Neural cell (in vitro differentiated cells): ENCODE results near the gene GNAQ. TPM values are rescaled to one million over a fixed set of nuclear protein-coding genes. Genes with fewer than 3 reads are reported as not detected.

Source experiments
- H2AFZ ChIP-seq: fragments of 200-600, 300-800 bp; sonication (generic), shearing (Covaris generic); 2 replicates; pipeline ENCODE4 v1.6.0; 2014; ENCODE audit warnings: low read depth, mild to moderate bottlenecking, antibody characterized with exemption, low read length, moderate library complexity
- H3F3A ChIP-seq: fragments of 200-600 bp; shearing (Covaris generic); 2 replicates; pipeline ENCODE4 v1.6.1; 2016; ENCODE audit warnings: mild to moderate bottlenecking, moderate library complexity, mixed read lengths, antibody characterized with exemption, low read length; ENCODE audit not compliant: insufficient read depth, poor library complexity, severe bottlenecking
- H3K27ac ChIP-seq: fragments of 200-600, 300-800 bp; sonication (generic), shearing (Covaris generic); 2 replicates; pipeline ENCODE4 v1.5.1; 2014; ENCODE audit warnings: mild to moderate bottlenecking, low read length, moderate library complexity
- H3K27me3 ChIP-seq: fragments of 300-800, 200-600 bp; sonication (generic), shearing (Covaris generic); 2 replicates; pipeline ENCODE4 v1.6.0; 2014; ENCODE audit warnings: mild to moderate bottlenecking, low read depth, low read length, moderate library complexity; ENCODE audit not compliant: insufficient read depth
- H3K36me3 ChIP-seq: fragments of 300-800, 200-600 bp; sonication (generic), shearing (Covaris generic); 2 replicates; pipeline ENCODE4 v1.5.1; 2014; ENCODE audit warnings: mild to moderate bottlenecking, antibody characterized with exemption, low read length, moderate library complexity; ENCODE audit not compliant: insufficient read depth
- H3K4me2 ChIP-seq: fragments of 300-800, 200-600 bp; sonication (generic), shearing (Covaris generic); 2 replicates; pipeline ENCODE4 v1.6.0; 2014; ENCODE audit warnings: mild to moderate bottlenecking, low read length
- H3K4me3 ChIP-seq: fragments of 300-800, 200-600 bp; sonication (generic), shearing (Covaris generic); 2 replicates; pipeline ENCODE4 v1.5.1; 2014; ENCODE audit warnings: mild to moderate bottlenecking, low read length, moderate library complexity
- H3K79me2 ChIP-seq: fragments of 200-600 bp; shearing (Covaris generic); replicated peaks from 2 replicates; pipeline ENCODE4 v1.6.0; 2014; ENCODE audit warnings: mild to moderate bottlenecking, low read length, moderate library complexity; ENCODE audit not compliant: insufficient read depth
- H3K9ac ChIP-seq: fragments of 300-800, 200-600 bp; sonication (generic), shearing (Covaris generic); 2 replicates; pipeline ENCODE4 v1.6.1; 2016; ENCODE audit warnings: mild to moderate bottlenecking, low read length, mixed read lengths
- H3K9me2 ChIP-seq: fragments of 200-600 bp; shearing (Covaris generic); 2 replicates; pipeline ENCODE4 v1.6.1; 2016; ENCODE audit warnings: mild to moderate bottlenecking, low read length, mixed read lengths; ENCODE audit not compliant: insufficient read depth
- H3K9me3 ChIP-seq: fragments of 200-600, 300-800 bp; sonication (generic), shearing (Covaris generic); 2 replicates; pipeline ENCODE4 v1.6.1; 2016; ENCODE audit warnings: mild to moderate bottlenecking, mixed run types, low read length, moderate library complexity, mixed read lengths
- H4K20me1 ChIP-seq: fragments of 200-600 bp; shearing (Covaris generic); 2 replicates; pipeline ENCODE4 v1.6.1; 2016; ENCODE audit warnings: mild to moderate bottlenecking, mixed run types; ENCODE audit not compliant: insufficient read depth
- CTCF ChIP-seq: fragments of 450-650 bp; IDR thresholded peaks from 2 replicates; pipeline ENCODE4 v1.5.1; 2014; ENCODE audit warnings: antibody characterized with exemption, mild to moderate bottlenecking, moderate library complexity; ENCODE audit not compliant: poor library complexity, severe bottlenecking
- EP300 ChIP-seq: fragments of 450-650 bp; conservative IDR thresholded peaks from 2 replicates; pipeline ENCODE4 v1.6.1; 2014; ENCODE audit warnings: antibody characterized with exemption, mild to moderate bottlenecking, moderate library complexity; ENCODE audit not compliant: poor library complexity, severe bottlenecking
- EZH2 ChIP-seq: fragments of 200-600, 300-800 bp; shearing (Covaris generic), sonication (generic); IDR thresholded peaks from 2 replicates; pipeline ENCODE4 v1.6.1; 2014; ENCODE audit warnings: antibody characterized with exemption, low read length, borderline replicate concordance, mild to moderate bottlenecking; ENCODE audit not compliant: insufficient read depth, poor library complexity, severe bottlenecking
- MXI1 ChIP-seq: fragments of 450-650 bp; conservative IDR thresholded peaks from 2 replicates; pipeline ENCODE4 v1.6.1; 2014; ENCODE audit warnings: antibody characterized with exemption, mild to moderate bottlenecking; ENCODE audit not compliant: poor library complexity, severe bottlenecking
- POLR2AphosphoS5 ChIP-seq: IDR thresholded peaks from 2 replicates; pipeline ENCODE4 v1.6.1; 2012
- RAD21 ChIP-seq: fragments of 450-650 bp; conservative IDR thresholded peaks from 2 replicates; pipeline ENCODE4 v1.6.1; 2014; ENCODE audit warnings: antibody characterized with exemption, mild to moderate bottlenecking, moderate library complexity
- REST ChIP-seq: IDR thresholded peaks from 2 replicates; pipeline ENCODE4 v1.6.1; 2012; ENCODE audit warnings: borderline replicate concordance
- SMC3 ChIP-seq: fragments of 450-650 bp; conservative IDR thresholded peaks from 2 replicates; pipeline ENCODE4 v1.6.1; 2014; ENCODE audit warnings: antibody characterized with exemption, mild to moderate bottlenecking, moderate library complexity; ENCODE audit not compliant: poor library complexity
- TAF1 ChIP-seq: IDR thresholded peaks from 2 replicates; pipeline ENCODE4 v1.6.1; 2012; ENCODE audit warnings: low read depth
- polyA plus RNA-seq: library from polyadenylated mRNA; depleted of rRNA; stranded (reverse); fragments of >200 nt; gene quantifications from 2 replicates; pipeline ENCODE4 v1.2.3, GENCODE V29; 2014

GNAQ gene
- polyA plus RNA-seq, 1 donor from 2014 or later: 86.7 TPM

GRCh38 chr9:77802515-77803293, 228.9 kb downstream of the GNAQ start:
- no peaks in the 10 kb centered on the region for H3K9me3 ChIP-seq
- H2AFZ ChIP-seq: no peak overlapping the region
- TF ChIP-seq SMC3 (no peak), POLR2AphosphoS5 (peak; percentile 67), REST (peak; percentile 22)
- no peaks in the 10 kb centered on the region for H3F3A ChIP-seq
- H4K20me1 ChIP-seq: no peaks in the 10 kb centered on the region
- peak overlapping the region; percentile 18 for H3K27ac ChIP-seq
- H3K36me3 ChIP-seq: no peaks in the 10 kb centered on the region
- no peak overlapping the region for H3K9ac ChIP-seq
- H3K4me3 ChIP-seq: no peak overlapping the region
- H3K27me3 ChIP-seq: no peaks in the 10 kb centered on the region
- H3K4me2 ChIP-seq: peak overlapping the region; percentile 7
- H3K9me2 ChIP-seq: no peaks in the 10 kb centered on the region
- H3K79me2 ChIP-seq: peaks cover 18% of the 10 kb centered on the region

- no peak overlapping the region for H3K4me2 ChIP-seq
- no peaks in the 10 kb centered on the region for H3K36me3 ChIP-seq
- H3K79me2 ChIP-seq: peaks cover 18% of the 10 kb centered on the region
- H3K27ac ChIP-seq: peak overlapping the region; percentile 18
- no peaks in the 10 kb centered on the region for H3K9me2 ChIP-seq
- H3K9ac ChIP-seq: no peak overlapping the region
- no peaks in the 10 kb centered on the region for H3K27me3 ChIP-seq
- H3F3A ChIP-seq: no peaks in the 10 kb centered on the region
- no peak overlapping the region for H3K4me3 ChIP-seq
- TF ChIP-seq RAD21 (no peak), SMC3 (no peak), MXI1 (no peak), REST (no peak), CTCF (no peak), EP300 (no peak), EZH2 (no peak), TAF1 (no peak), POLR2AphosphoS5 (no peak)
- H2AFZ ChIP-seq: no peak overlapping the region
- H3K9me3 ChIP-seq: no peaks in the 10 kb centered on the region
- no peaks in the 10 kb centered on the region for H4K20me1 ChIP-seq
These were observed 229.5 kb downstream of the GNAQ start for GRCh38 chr9:77802064-77802463.
